ENCODE results near the gene CACNA1H.

DNA sequence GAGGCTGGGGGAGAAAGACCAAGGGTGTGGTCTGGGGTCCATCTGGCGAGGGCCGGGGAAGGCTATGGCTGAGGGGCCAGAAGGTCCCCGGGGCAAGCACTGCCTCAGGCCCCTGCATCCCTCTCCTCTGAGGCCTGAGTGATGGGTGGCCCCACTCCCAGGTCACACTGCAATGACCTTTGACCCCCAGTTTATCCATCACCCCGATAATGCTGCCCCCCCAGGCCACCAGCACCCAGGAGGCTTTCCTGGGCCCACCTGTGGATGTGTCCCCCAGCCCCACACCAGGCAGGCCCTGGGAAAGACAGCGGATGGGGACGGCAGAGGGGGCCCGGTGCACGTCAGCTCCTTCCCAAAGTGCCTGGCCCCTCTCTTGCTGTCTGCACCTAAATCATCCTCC lies 22.5 kb upstream of the CACNA1H start:
- TF ChIP-seq, protein P1, sequence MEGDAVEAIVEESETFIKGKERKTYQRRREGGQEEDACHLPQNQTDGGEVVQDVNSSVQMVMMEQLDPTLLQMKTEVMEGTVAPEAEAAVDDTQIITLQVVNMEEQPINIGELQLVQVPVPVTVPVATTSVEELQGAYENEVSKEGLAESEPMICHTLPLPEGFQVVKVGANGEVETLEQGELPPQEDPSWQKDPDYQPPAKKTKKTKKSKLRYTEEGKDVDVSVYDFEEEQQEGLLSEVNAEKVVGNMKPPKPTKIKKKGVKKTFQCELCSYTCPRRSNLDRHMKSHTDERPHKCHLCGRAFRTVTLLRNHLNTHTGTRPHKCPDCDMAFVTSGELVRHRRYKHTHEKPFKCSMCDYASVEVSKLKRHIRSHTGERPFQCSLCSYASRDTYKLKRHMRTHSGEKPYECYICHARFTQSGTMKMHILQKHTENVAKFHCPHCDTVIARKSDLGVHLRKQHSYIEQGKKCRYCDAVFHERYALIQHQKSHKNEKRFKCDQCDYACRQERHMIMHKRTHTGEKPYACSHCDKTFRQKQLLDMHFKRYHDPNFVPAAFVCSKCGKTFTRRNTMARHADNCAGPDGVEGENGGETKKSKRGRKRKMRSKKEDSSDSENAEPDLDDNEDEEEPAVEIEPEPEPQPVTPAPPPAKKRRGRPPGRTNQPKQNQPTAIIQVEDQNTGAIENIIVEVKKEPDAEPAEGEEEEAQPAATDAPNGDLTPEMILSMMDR (IDR thresholded peaks at IDR 0.05; ENCODE audit: poor library complexity), result no peak
- TF ChIP-seq EZH2 (IDR thresholded peaks at IDR 0.05; ENCODE audit: borderline replicate concordance) (no peak), EZH2phosphoT487 (IDR thresholded peaks at IDR 0.05; ENCODE audit: low read depth, severe bottlenecking, unreplicated experiment) (no peak)
